HAP-1 (cell line): Measurements from ENCODE around the gene SLC22A17.
A peak's percentile ranks its signal among the peaks of the same experiment; 100 is the strongest.

Source experiments
- DNase-seq, 2 experiments: peaks; one replicate each; pipeline ENCODE4 v3.0.0-alpha.2; 2016 to 2020; ENCODE audit warnings: low spot score in 2 of 2
- H3K27me3 ChIP-seq: fragments of 250-450 bp; sonication (Bioruptor Pico); 2 replicates; pipeline ENCODE4 v1.5.1; 2020; ENCODE audit warnings: low read depth, mild to moderate bottlenecking, moderate library complexity
- H3K36me3 ChIP-seq: fragments of 250-450 bp; sonication (Bioruptor Pico); replicated peaks from 2 replicates; pipeline ENCODE4 v1.5.1; 2020; ENCODE audit warnings: mild to moderate bottlenecking
- H3K4me1 ChIP-seq: fragments of 250-450 bp; sonication (Bioruptor Pico); 2 replicates; pipeline ENCODE4 v1.5.1; 2020; ENCODE audit warnings: mild to moderate bottlenecking
- H3K4me3 ChIP-seq: fragments of 250-450 bp; sonication (Bioruptor Pico); 2 replicates; pipeline ENCODE4 v1.5.1; 2020; ENCODE audit warnings: mild to moderate bottlenecking, moderate library complexity
- H3K9me3 ChIP-seq: fragments of 250-450 bp; sonication (Bioruptor Pico); 2 replicates; pipeline ENCODE4 v1.5.1; 2020; ENCODE audit warnings: mild to moderate bottlenecking, moderate library complexity
- in situ Hi-C: fragments of 300-500 bp; cut with MboI; formaldehyde crosslinking; loops from 3 replicates; pipeline ENCODE4 v1.14.3; 2020; ENCODE audit warnings: low sequenced_read_pairs, inconsistent platforms, mixed read lengths

Gene SLC22A17

GRCh38 chr14:23307687-23308644 lies 44.7 kb downstream of the SLC22A17 start:
- peaks cover 13% of the 10 kb centered on the region for H3K4me1 ChIP-seq
- peak overlapping the region; percentile 68 for H3K4me3 ChIP-seq
- no peaks in the 10 kb centered on the region for H3K27me3 ChIP-seq
- peaks cover 34% of the 10 kb centered on the region for H3K36me3 ChIP-seq
- in situ Hi-C loops: no loop called here
- no peak for DNase-seq
- H3K9me3 ChIP-seq: no peaks in the 10 kb centered on the region

GRCh38 chr14:23307146-23307530 lies 45.5 kb downstream of the SLC22A17 start:
- Histone ChIP-seq H3K9me3 (no peaks in the 10 kb centered on the region), H3K4me3 (peak overlapping the region; percentile 68), H3K27me3 (no peaks in the 10 kb centered on the region), H3K4me1 (peaks cover 16% of the 10 kb centered on the region), H3K36me3 (peaks cover 34% of the 10 kb centered on the region)
- no peak for DNase-seq
- in situ Hi-C loops: no loop called here

GRCh38 chr14:23306412-23307145 lies 46.1 kb downstream of the SLC22A17 start, which contains the start of gene BCL2L2:
Gene BCL2L2 (plus strand): TSS chr14:23306833. CDS start chr14:23307768, 935 bp downstream.
- DNase-seq: peak; percentile 83 to 96
- H3K4me3 ChIP-seq: peak within 1 kb of the TSS; percentile 68
- peaks cover 14% of the 10 kb centered on the region for H3K4me1 ChIP-seq
- no peaks in the 10 kb centered on the region for H3K27me3 ChIP-seq
- no peaks in the 10 kb centered on the region for H3K9me3 ChIP-seq
- in situ Hi-C loops: no loop called here
- peaks cover 28% of the 10 kb centered on the region for H3K36me3 ChIP-seq

GRCh38 chr14:23302290-23303225 lies 50.1 kb downstream of the SLC22A17 start, which contains the start of gene PPP1R3E:
Gene PPP1R3E (minus strand): TSS chr14:23302859. CDS start chr14:23302576, 283 bp downstream.
- H3K4me3 ChIP-seq: peak within 1 kb of the TSS; percentile 47
- peaks cover 9% of the 10 kb centered on the region for H3K36me3 ChIP-seq
- H3K9me3 ChIP-seq: no peaks in the 10 kb centered on the region
- in situ Hi-C loops: no loop called here
- H3K4me1 ChIP-seq: peaks cover 17% of the 10 kb centered on the region
- peak; percentile 26 to 81 for DNase-seq
- no peaks in the 10 kb centered on the region for H3K27me3 ChIP-seq

GRCh38 chr14:23301969-23302289 lies 50.8 kb downstream of the SLC22A17 start:
- Histone ChIP-seq H3K9me3 (no peaks in the 10 kb centered on the region), H3K4me3 (peak overlapping the region; percentile 47), H3K4me1 (peaks cover 15% of the 10 kb centered on the region), H3K27me3 (no peaks in the 10 kb centered on the region), H3K36me3 (peaks cover 9% of the 10 kb centered on the region)
- no peak for DNase-seq
- in situ Hi-C loops: no loop called here

- peak overlapping the region; percentile 82 for H3K4me3 ChIP-seq
- peaks cover 15% of the 10 kb centered on the region for H3K4me1 ChIP-seq
- peaks cover 9% of the 10 kb centered on the region for H3K36me3 ChIP-seq
- no peaks in the 10 kb centered on the region for H3K9me3 ChIP-seq
- peak; percentile 95 to 98 for DNase-seq
- H3K27me3 ChIP-seq: no peaks in the 10 kb centered on the region
- in situ Hi-C loops: no loop called here
Observed at GRCh38 chr14:23301288-23301968, 51.3 kb downstream of the SLC22A17 start.

- no peaks in the 10 kb centered on the region for H3K27me3 ChIP-seq
- peak; percentile 21 to 59 for DNase-seq
- in situ Hi-C loops: no loop called here
Observed at GRCh38 chr14:23300687-23301223, 51.9 kb downstream of the SLC22A17 start.

GRCh38 chr14:23299986-23300686 lies 52.6 kb downstream of the SLC22A17 start:
- Histone ChIP-seq H3K9me3 (no peaks in the 10 kb centered on the region), H3K27me3 (no peaks in the 10 kb centered on the region), H3K4me1 (peaks cover 10% of the 10 kb centered on the region), H3K36me3 (peaks cover 9% of the 10 kb centered on the region), H3K4me3 (peak overlapping the region; percentile 82)
- in situ Hi-C loops: no loop called here
- DNase-seq: no peak

More at GRCh38 chr14:23300687-23301223, 51.9 kb downstream of the SLC22A17 start:
- Histone ChIP-seq H3K36me3 (peaks cover 9% of the 10 kb centered on the region), H3K4me1 (peaks cover 10% of the 10 kb centered on the region), H3K4me3 (peak overlapping the region; percentile 82), H3K9me3 (no peaks in the 10 kb centered on the region)

GRCh38 chr14:23299211-23299957 lies 53.3 kb downstream of the SLC22A17 start:
- Histone ChIP-seq H3K27me3 (no peaks in the 10 kb centered on the region), H3K4me3 (no peak overlapping the region), H3K36me3 (peaks cover 9% of the 10 kb centered on the region), H3K9me3 (no peaks in the 10 kb centered on the region), H3K4me1 (peaks cover 15% of the 10 kb centered on the region)
- DNase-seq: no peak
- in situ Hi-C loops: no loop called here

GRCh38 chr14:23297611-23298277 lies 54.9 kb downstream of the SLC22A17 start:
- DNase-seq: no peak
- in situ Hi-C loops: no loop called here
- Histone ChIP-seq H3K9me3 (no peaks in the 10 kb centered on the region), H3K27me3 (no peaks in the 10 kb centered on the region), H3K4me3 (no peak overlapping the region), H3K4me1 (peaks cover 19% of the 10 kb centered on the region), H3K36me3 (peaks cover 9% of the 10 kb centered on the region)

GRCh38 chr14:23297096-23297495 lies 55.6 kb downstream of the SLC22A17 start:
- no peaks in the 10 kb centered on the region for H3K27me3 ChIP-seq
- in situ Hi-C loops: no loop called here
- DNase-seq: no peak
- peaks cover 19% of the 10 kb centered on the region for H3K4me1 ChIP-seq
- peaks cover 9% of the 10 kb centered on the region for H3K36me3 ChIP-seq
- no peaks in the 10 kb centered on the region for H3K9me3 ChIP-seq
- H3K4me3 ChIP-seq: no peak overlapping the region
